Measurements from ENCODE around the gene COQ9.

GRCh38 chr16:57479976-57480753 is 32.9 kb downstream of the COQ9 start:
- no peak for TF ChIP-seq CTCF (IDR thresholded peaks at IDR 0.05)
- peak in 1 of 2 donors; percentile 14 for TF ChIP-seq POLR2AphosphoS5 (IDR thresholded peaks at IDR 0.05; ENCODE audit: insufficient read depth in 1 of 2, low read depth in 1 of 2)
- no peak for TF ChIP-seq POLR2A (IDR thresholded peaks at IDR 0.05)

Measured in vagina (tissue), 2 donors.